ENCODE results near the gene BEND4. TPM values are rescaled to one million over a fixed set of nuclear protein-coding genes. Genes with fewer than 3 reads are reported as not detected.

Gene BEND4
- total RNA-seq, 1 donor from 2014 or later: not detected

GRCh38 chr4:42123071-42123644 is 29.3 kb downstream of the BEND4 start:
- Histone ChIP-seq H3K9me3 (replicated peaks) (no peaks in the 10 kb centered on the region), H3K4me1 (no peaks in the 10 kb centered on the region), H3K4me3 (no peak overlapping the region), H3K27ac (replicated peaks) (no peak overlapping the region), H3K36me3 (no peaks in the 10 kb centered on the region), H3K27me3 (ENCODE audit: low read depth) (peaks cover 37% of the 10 kb centered on the region)
- intact Hi-C loops (cut with micrococcal nuclease): no loop called here
- no peak for DNase-seq
- TF ChIP-seq, protein P1, sequence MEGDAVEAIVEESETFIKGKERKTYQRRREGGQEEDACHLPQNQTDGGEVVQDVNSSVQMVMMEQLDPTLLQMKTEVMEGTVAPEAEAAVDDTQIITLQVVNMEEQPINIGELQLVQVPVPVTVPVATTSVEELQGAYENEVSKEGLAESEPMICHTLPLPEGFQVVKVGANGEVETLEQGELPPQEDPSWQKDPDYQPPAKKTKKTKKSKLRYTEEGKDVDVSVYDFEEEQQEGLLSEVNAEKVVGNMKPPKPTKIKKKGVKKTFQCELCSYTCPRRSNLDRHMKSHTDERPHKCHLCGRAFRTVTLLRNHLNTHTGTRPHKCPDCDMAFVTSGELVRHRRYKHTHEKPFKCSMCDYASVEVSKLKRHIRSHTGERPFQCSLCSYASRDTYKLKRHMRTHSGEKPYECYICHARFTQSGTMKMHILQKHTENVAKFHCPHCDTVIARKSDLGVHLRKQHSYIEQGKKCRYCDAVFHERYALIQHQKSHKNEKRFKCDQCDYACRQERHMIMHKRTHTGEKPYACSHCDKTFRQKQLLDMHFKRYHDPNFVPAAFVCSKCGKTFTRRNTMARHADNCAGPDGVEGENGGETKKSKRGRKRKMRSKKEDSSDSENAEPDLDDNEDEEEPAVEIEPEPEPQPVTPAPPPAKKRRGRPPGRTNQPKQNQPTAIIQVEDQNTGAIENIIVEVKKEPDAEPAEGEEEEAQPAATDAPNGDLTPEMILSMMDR (IDR thresholded peaks at IDR 0.05; ENCODE audit: borderline replicate concordance): no peak

GRCh38 chr4:42122237-42122636 is 30.2 kb downstream of the BEND4 start:
- H3K9me3 ChIP-seq (replicated peaks): no peaks in the 10 kb centered on the region
- intact Hi-C loops (cut with micrococcal nuclease): no loop called here
- no peaks in the 10 kb centered on the region for H3K4me1 ChIP-seq
- TF ChIP-seq, protein P1 (IDR thresholded peaks at IDR 0.05; ENCODE audit: borderline replicate concordance): no peak
- DNase-seq: no peak
- H3K27me3 ChIP-seq (ENCODE audit: low read depth): peaks cover 42% of the 10 kb centered on the region
- no peaks in the 10 kb centered on the region for H3K36me3 ChIP-seq
- H3K27ac ChIP-seq (replicated peaks): no peak overlapping the region
- no peak overlapping the region for H3K4me3 ChIP-seq

DNA sequence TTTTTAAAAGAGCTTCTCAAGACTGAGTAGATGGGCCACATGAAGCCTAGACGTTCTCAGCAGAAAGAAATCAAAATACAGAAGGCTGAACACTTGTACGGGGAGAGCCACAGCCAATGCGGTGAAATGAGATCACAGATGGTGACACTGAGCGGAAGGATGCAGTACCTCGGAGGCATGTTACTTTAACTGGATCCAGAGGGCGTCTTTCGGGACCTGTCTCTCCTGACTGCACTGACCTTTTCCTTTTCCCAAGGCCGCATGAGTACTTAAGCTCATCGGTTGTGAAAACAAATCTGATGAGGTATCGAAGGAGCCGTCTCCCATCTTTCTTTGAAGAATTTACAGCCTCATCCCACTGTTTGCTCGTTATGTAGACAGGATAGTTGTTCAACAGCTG is 32.6 kb downstream of the BEND4 start:
- TF ChIP-seq, protein P1 (IDR thresholded peaks at IDR 0.05; ENCODE audit: borderline replicate concordance): no peak
- intact Hi-C loops (cut with micrococcal nuclease): no loop called here
- no peaks in the 10 kb centered on the region for H3K9me3 ChIP-seq (replicated peaks)
- no peaks in the 10 kb centered on the region for H3K36me3 ChIP-seq
- no peak overlapping the region for H3K27ac ChIP-seq (replicated peaks)
- H3K4me1 ChIP-seq: no peaks in the 10 kb centered on the region
- DNase-seq: no peak
- H3K4me3 ChIP-seq: no peak overlapping the region
- peaks cover 65% of the 10 kb centered on the region for H3K27me3 ChIP-seq (ENCODE audit: low read depth)

DNA sequence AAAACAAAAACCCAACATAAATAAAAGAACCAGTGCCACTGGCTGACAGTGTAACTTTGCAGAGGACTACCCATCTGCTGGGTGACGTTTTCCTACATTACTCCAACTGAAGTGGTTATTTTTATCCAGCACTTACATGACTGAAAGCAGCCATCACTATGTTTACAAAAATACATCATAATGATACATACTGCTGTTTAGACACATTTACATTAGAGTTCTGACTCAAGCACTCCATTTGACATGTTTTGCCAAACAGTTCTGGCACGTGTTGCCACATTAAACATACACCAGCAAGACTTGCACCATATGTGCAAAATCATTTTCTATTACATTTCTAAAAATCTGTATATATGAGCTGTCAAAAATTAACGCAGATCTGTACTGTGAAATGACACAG is 39.6 kb downstream of the BEND4 start:
- peaks cover 76% of the 10 kb centered on the region for H3K27me3 ChIP-seq (ENCODE audit: low read depth)
- intact Hi-C loops (cut with micrococcal nuclease): no loop called here
- no peak overlapping the region for H3K27ac ChIP-seq (replicated peaks)
- TF ChIP-seq, protein P1 (IDR thresholded peaks at IDR 0.05; ENCODE audit: borderline replicate concordance): no peak
- H3K4me1 ChIP-seq: no peaks in the 10 kb centered on the region
- no peak overlapping the region for H3K4me3 ChIP-seq
- no peaks in the 10 kb centered on the region for H3K36me3 ChIP-seq
- H3K9me3 ChIP-seq (replicated peaks): no peaks in the 10 kb centered on the region
- DNase-seq: no peak

DNA sequence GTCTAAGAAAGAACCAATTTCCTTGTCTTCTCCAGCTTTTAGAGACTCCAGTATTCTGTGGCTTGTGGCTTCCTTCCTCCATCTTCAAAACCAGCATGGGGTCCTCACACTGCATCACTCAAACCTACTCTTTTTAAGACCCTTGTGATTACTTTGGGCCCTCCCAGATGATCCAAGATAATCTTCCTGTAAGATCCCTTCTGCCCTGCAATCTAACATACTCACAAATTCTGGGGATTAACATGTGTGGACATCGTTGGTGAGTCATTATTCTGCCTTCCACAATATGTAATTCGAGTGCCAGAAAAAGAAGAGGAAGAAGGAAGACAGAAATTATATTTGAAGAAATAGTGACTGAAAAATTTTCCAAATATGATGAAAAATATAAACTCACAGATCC is 47.9 kb downstream of the BEND4 start:
- TF ChIP-seq, protein P1 (IDR thresholded peaks at IDR 0.05; ENCODE audit: borderline replicate concordance): no peak
- H3K27ac ChIP-seq (replicated peaks): no peak overlapping the region
- peaks cover 31% of the 10 kb centered on the region for H3K27me3 ChIP-seq (ENCODE audit: low read depth)
- H3K36me3 ChIP-seq: no peaks in the 10 kb centered on the region
- DNase-seq: no peak
- intact Hi-C loops (cut with micrococcal nuclease): no loop called here
- no peaks in the 10 kb centered on the region for H3K4me1 ChIP-seq
- H3K4me3 ChIP-seq: no peak overlapping the region
- no peaks in the 10 kb centered on the region for H3K9me3 ChIP-seq (replicated peaks)

All from left ventricle myocardium inferior (tissue), 1 donor.